Peyer's patch (tissue), 4 donors: Measurements from ENCODE around the gene CTDSPL. TPM values are rescaled to one million over a fixed set of nuclear protein-coding genes. Genes with fewer than 3 reads are reported as not detected.

Experiments
- DNase-seq, 3 donors: peaks; one replicate each; pipeline ENCODE4 v3.0.0-alpha.2; 2017 to 2019
- H3K27ac ChIP-seq, 4 donors: fragments of 200-600 bp; sonication (generic); one replicate each; pipeline ENCODE4 v1.5.1; 2016 to 2019
- H3K27me3 ChIP-seq, 2 donors: fragments of 200-600 bp; sonication (generic); one replicate each; pipeline ENCODE4 v1.5.1; 2019
- H3K36me3 ChIP-seq, 3 donors: fragments of 200-600 bp; sonication (generic); one replicate each; pipeline ENCODE4 v1.5.1; 2016 to 2019
- H3K4me1 ChIP-seq, 4 donors: fragments of 200-600 bp; sonication (generic); one replicate each; pipeline ENCODE4 v1.5.1; 2016 to 2019
- H3K4me3 ChIP-seq, 4 donors: fragments of 200-600 bp; sonication (generic); 1 replicate in 3 of 4; 2 replicates in 1 of 4; pipeline ENCODE4 v1.5.1; 2016 to 2019; ENCODE audit warnings: mild to moderate bottlenecking in 1 of 4
- H3K9me3 ChIP-seq, 4 donors: fragments of 200-600 bp; sonication (generic); one replicate each; pipeline ENCODE4 v1.5.1; 2016 to 2019; ENCODE audit warnings: mild to moderate bottlenecking in 1 of 4
- CTCF ChIP-seq, 6 experiments: fragments of 450-650 bp in 4 of 6; fragments of 200-600 bp in 2 of 6; sonication (generic) in 1 of 6; IDR thresholded peaks; one replicate each; pipeline ENCODE4 v1.5.1; 2017 to 2019; ENCODE audit warnings: antibody characterized with exemption in 6 of 6, mild to moderate bottlenecking in 3 of 6, moderate library complexity in 1 of 6
- POLR2A ChIP-seq, 2 donors: fragments of 450-650 bp; IDR thresholded peaks; one replicate each; pipeline ENCODE4 v1.5.1; 2017; ENCODE audit warnings: antibody characterized with exemption in 2 of 2, mild to moderate bottlenecking in 2 of 2, moderate library complexity in 2 of 2
- total RNA-seq, 4 donors: library from RNA; depleted of rRNA; stranded (reverse); fragments of >200 nt; gene quantifications; one replicate each; pipeline ENCODE4 v1.1.0, GENCODE V29; 2016

CTDSPL gene
- total RNA-seq, 4 donors from 2014 or later, result 36.3 to 42.3 (median 38.4) TPM

- Histone ChIP-seq H3K27ac (no peak overlapping the region), H3K4me1 (peaks cover 0 to 58% (median 6%) of the 10 kb centered on the region in 4 donors), H3K9me3 (no peaks in the 10 kb centered on the region), H3K27me3 (no peaks in the 10 kb centered on the region), H3K36me3 (no peaks in the 10 kb centered on the region), H3K4me3 (no peak overlapping the region)
- no peak for TF ChIP-seq CTCF (IDR thresholded peaks at IDR 0.05)
- TF ChIP-seq POLR2A (IDR thresholded peaks at IDR 0.05), result no peak
- no peak for DNase-seq
These were observed 78.7 kb downstream of the CTDSPL start for GRCh38 chr3:37940242-37940908.

- Histone ChIP-seq H3K9me3 (no peaks in the 10 kb centered on the region), H3K27ac (peak overlapping the region; percentile 19 to 72 (median 48)), H3K4me1 (peaks cover 0 to 58% (median 9%) of the 10 kb centered on the region in 4 donors), H3K4me3 (no peak overlapping the region), H3K36me3 (no peaks in the 10 kb centered on the region), H3K27me3 (no peaks in the 10 kb centered on the region)
- DNase-seq, result peak in 1 of 3 donors; percentile 50
- TF ChIP-seq CTCF (IDR thresholded peaks at IDR 0.05) (no peak), POLR2A (IDR thresholded peaks at IDR 0.05) (no peak)
These were observed 80.2 kb downstream of the CTDSPL start for GRCh38 chr3:37941608-37942508.

- Histone ChIP-seq H3K27me3 (no peaks in the 10 kb centered on the region), H3K4me3 (no peak overlapping the region), H3K27ac (peak overlapping the region in 3 of 4 donors; percentile 36 to 72 (median 57)), H3K4me1 (peaks cover 0 to 57% (median 9%) of the 10 kb centered on the region in 4 donors), H3K9me3 (no peaks in the 10 kb centered on the region), H3K36me3 (no peaks in the 10 kb centered on the region)
- TF ChIP-seq CTCF (IDR thresholded peaks at IDR 0.05) (no peak), POLR2A (IDR thresholded peaks at IDR 0.05) (no peak)
- no peak for DNase-seq
These were observed 81.0 kb downstream of the CTDSPL start for GRCh38 chr3:37942646-37943045.

- H3K27ac ChIP-seq, result peak overlapping the region in 2 of 4 donors; percentile 57 to 72
- no peaks in the 10 kb centered on the region for H3K27me3 ChIP-seq
- H3K4me3 ChIP-seq, result no peak overlapping the region
- no peak for DNase-seq
- H3K4me1 ChIP-seq, result peaks cover 0 to 57% (median 9%) of the 10 kb centered on the region in 4 donors
- H3K9me3 ChIP-seq, result no peaks in the 10 kb centered on the region
- no peaks in the 10 kb centered on the region for H3K36me3 ChIP-seq
- no peak for TF ChIP-seq POLR2A (IDR thresholded peaks at IDR 0.05)
- no peak for TF ChIP-seq CTCF (IDR thresholded peaks at IDR 0.05)
These were observed 81.4 kb downstream of the CTDSPL start for GRCh38 chr3:37943126-37943525.

GRCh38 chr3:37943631-37944314, 82.1 kb downstream of the CTDSPL start:
- no peak overlapping the region for H3K4me3 ChIP-seq
- peak overlapping the region in 3 of 4 donors; percentile 17 to 72 (median 57) for H3K27ac ChIP-seq
- no peaks in the 10 kb centered on the region for H3K36me3 ChIP-seq
- peaks cover 0 to 57% (median 9%) of the 10 kb centered on the region in 4 donors for H3K4me1 ChIP-seq
- DNase-seq, result no peak
- H3K27me3 ChIP-seq, result no peaks in the 10 kb centered on the region
- TF ChIP-seq CTCF (IDR thresholded peaks at IDR 0.05) (no peak), POLR2A (IDR thresholded peaks at IDR 0.05) (no peak)
- no peaks in the 10 kb centered on the region for H3K9me3 ChIP-seq
